ENCODE measurements around the gene ATXN2L.
A peak's percentile ranks its signal among the peaks of the same experiment; 100 is the strongest.
"Not testable (repeated sequence)": the region's sequence is repeated elsewhere in the genome, so short reads cannot be mapped to it uniquely, and the experiment has no call there.

The ATXN2L gene

DNA sequence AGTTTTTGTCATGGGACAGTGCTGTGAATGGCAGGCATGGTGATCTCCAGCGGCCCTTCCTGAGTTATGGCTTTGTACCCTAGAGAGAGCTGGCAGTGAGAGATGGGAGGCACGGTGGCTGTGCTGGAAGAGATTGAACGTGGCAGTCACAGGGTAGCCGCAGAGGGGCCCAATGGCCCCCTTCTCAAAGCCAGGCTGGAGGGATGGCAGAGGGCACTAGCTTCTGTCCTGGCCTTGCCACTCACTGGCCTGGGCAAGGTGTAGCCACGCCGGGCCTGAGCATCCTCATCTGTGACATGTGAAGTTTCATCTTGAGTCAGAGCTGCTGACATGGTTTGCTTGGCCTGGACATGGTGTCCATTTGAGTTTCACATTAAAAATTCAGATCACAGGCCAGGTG lies 51.6 kb downstream of the ATXN2L start:
- no peak for DNase-seq

DNA sequence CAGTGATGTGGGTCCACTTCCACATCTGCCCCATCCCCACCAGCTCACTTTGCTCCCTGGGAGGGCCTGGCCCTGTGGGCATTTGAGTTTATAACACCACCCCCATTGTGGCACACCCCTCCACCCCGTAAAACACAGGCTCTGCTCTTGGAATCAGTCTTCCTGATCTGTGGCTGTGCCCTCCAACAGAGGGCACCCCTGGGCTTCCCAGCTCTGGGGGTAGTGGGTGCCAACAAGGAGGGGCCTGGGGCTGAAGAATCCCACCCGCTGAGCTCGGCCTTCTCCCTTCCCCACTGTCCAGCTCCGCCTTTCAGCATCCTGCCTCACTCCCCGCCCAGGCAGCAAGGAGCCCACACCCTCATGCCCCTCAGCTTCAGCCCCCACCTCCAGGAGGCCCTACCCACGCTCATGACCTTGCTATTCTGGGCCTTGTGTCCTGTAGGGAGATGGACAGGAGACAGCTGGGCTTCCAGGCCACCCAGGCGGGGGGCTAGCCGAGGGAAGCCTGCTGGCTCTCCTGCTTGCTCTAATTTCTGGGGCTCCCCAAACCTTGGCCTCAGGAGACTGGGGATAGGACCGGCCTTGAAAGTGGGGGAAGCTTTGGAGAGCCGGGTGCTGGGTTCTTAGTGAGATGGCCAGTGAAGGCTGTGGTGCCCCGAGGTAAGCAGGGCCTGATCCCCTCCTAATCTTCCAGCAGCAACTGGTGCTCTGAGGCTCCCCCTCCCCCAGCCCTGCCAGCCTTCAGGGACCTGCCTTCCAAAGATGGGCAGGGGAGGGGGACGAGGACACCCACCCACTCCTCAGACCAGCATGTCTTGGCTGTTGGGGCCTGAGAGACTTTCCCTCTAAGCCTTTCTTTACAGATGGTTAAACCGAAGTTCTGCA lies 52.6 kb downstream of the ATXN2L start:
- no peak for DNase-seq

DNA sequence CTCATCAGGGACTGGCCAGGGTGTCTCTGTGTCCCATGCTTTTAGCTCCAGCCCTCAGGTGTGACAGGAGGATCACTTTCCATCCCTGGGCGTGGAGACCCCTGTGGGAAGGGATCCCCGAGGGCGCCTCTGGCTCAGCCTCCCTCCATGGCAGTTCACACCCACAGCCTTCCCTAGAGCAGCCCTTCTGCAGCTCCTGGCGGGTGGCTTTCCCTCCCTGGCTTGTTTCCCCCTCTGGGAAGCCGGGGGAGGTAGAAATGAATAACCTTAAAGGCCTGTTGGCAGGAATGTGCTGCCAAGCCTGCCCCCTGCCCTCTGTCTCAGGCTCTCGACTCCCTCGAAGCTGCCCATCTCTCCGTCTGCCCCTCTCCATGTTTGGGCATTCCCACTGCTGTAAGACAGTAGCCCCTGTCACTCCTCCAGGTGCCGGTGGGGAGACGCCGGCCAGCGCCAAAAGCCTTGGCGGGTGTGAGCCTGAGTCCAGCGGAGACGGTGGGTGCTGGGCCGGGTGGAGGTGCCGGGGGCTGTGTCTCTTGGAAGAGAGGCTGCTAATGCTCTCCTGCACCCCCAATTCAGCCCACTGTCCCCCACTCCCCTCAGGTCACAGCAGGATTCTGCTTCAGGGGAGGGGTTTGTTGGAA lies 53.3 kb downstream of the ATXN2L start:
- no peak for DNase-seq

DNA sequence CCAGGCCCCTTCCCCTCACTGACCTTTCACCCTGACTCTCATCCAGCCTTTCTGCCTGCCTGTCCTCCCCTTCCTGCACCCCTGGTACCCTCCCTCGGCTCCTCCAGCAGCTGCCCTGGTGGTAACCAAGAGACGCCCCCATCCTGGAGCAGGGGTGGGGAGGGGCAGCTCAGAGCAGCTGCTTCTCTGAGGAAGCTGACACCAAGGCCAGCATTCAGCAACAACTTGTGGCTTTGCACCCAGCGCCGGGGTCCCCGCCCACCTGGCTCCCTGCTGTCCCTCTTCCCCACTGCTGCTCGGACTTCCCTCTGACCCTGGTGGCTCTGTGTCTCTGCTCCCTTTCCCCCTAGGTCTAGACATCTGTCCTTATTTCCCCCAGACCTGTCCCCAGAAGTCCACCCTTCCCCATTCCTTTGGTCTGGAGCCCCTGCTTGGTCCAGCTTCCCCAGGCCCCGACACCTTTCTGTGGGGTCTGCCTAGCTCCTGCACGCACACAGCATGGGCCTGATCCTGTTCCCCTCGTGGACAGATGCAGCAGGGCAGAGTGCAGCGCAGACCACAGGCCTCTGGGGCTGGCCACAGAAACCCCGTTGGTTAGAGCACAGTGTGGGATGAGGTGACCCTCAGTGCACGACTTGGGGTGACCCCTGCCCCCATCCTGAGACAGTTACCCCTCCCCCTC lies 54.3 kb downstream of the ATXN2L start:
- no peak for DNase-seq

DNA sequence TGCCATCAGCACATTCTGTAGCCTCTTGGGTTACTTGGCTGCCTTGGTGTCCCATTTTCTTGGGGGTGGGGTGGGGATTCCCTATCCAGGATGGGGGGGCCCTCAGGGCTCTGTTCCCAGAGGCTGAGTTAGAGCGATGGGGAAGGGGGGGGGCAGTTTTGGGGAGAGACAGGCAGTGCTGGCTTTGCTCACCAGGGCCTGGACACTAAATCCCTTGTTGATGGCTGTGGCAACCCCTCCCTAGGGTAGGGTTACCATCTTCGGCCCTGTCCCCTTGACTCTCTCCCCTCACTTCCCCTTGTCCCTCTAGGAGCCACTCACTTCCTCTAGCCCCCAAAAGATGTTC lies 54.8 kb downstream of the ATXN2L start:
- no peak for DNase-seq

DNA sequence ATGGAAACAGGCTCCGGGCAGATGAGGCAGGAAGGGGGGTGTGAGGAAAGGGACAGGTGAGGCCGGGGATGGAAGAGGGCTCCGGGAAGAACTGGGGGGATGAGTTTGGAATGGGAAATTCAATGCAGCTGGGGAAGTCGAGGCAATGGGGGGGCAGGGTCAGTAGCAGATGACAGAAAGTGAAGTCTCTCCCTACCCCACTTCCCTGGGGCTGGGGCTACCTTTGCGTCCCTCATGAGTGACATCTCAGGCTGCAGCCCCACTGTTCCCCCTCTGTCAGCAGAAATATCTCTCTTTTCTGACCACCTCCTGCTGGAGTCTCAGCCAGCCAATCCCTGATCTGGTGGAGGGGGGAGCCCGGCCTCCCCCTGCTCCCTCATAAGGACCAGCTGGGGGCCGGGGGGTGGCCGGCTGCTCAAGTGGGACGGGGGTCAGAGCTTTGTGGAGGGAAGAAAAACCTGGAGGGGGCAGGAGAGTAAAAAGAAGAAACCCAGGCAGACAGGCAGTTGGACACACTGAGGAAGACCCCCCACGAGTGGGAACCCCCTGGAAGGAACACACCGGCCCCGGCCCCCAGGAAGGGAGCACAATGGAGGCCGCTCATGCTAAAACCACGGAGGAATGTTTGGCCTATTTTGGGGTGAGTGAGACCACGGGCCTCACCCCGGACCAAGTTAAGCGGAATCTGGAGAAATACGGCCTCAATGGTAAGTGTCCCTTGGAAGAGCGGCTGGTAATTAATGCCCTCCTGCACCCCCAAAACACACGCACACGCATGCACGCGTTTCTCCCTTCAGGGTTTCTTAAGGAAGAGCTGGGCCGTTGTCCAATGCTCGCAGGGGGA lies 55.5 kb downstream of the ATXN2L start, which contains the start of gene ATP2A1:
Gene ATP2A1 (plus strand): TSS at position 406 of the 844 bp plus-strand sequence. CDS start 184 bp downstream, at position 590.
- DNase-seq: no peak

DNA sequence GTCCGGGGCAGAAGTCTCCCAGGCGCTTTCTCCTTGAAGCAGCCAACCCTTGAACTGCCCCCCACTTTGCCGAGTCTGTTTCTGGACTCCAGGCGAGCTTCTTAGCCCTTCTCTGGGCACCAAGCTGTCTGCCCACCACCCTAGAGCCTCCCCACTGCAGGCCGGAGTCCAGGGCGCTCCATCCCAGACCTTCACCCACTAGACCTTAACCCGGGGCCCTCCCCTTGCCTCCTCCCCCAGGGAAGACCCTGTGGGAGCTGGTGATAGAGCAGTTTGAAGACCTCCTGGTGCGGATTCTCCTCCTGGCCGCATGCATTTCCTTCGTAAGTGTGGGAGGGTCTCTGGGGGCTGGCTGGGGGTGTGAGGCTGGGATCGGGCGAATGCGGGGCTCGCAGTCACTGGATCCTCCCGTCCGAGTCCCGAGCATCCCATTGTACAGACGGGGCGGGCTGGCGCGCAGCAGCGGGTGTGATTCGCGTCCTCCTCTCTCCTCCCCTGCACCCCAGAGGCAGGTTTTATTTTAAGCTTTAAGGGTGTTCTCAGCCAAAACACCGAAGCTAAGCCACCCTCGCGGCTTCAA lies 56.6 kb downstream of the ATXN2L start:
- DNase-seq: no peak

DNA sequence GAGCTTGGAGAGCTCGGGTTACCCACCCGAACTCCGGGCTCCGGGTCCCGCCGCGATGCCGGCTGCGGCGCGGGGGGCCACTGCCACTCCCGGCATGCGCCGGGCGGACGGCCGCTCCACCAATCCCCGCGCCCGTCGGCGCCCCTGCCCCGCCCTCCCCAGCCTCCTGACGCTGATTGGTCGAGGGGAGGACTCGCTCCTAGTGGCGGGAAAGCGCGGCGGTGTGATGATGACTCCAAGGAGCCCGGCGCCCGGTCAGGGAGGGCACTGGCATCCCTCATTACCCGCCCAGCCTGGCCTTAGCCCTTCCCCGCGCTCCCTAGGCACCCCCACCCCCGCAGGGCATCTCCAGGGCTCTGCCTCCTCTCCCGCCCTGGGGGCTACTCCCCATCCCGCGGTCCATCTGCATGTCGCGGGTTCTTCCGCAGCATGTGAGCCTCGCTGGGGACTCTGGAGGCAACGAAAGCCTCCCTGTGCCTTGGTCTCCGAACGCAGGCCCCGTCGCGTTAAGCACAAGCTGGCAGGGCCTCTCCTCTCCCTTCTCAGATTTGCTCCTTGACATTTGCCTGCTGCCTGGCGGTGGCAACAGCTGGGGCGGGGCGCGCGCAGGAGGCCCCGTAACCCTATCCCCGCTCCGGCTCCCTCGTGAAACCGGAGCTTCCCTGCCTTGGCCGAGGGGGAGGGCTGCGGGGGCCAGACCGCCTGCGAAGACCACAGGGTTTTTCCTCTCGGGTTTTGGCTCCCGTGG lies 57.2 kb downstream of the ATXN2L start:
- peak; percentile 79 for DNase-seq

DNA sequence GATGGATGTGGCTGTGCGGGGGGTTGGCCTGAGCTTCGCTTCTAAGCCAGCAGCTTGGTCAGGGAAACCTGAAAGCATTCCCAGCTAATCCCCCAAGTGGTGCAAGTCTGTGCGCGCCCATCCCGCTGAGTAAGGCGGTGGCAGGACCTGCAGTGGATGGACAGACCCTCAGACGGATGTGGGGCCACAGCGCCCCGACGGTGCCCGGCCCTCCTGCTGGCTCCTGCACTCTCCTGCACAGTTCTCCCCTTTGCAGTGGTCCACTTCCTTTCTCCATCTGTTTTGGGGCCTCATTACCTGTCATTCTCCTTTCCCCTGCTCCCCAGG lies 57.8 kb downstream of the ATXN2L start:
- DNase-seq: no peak

DNA sequence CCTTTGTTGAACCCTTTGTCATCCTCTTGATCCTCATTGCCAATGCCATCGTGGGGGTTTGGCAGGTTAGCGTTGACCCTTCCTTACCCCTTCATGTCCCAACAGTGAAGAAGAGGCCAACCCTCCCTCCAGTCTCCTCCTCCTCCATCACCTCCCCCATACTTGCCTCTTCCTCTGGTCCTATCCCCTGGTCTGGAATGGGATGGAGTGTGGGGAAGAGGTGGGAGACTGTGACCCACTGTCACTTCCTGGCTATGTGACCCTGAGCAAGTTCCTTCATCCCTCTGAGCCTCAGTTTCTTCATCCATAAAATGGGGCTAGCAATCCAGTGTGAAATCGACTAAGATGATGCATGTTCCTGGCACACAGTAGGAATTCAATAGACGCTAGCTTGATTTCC lies 58.2 kb downstream of the ATXN2L start:
- no peak for DNase-seq

DNA sequence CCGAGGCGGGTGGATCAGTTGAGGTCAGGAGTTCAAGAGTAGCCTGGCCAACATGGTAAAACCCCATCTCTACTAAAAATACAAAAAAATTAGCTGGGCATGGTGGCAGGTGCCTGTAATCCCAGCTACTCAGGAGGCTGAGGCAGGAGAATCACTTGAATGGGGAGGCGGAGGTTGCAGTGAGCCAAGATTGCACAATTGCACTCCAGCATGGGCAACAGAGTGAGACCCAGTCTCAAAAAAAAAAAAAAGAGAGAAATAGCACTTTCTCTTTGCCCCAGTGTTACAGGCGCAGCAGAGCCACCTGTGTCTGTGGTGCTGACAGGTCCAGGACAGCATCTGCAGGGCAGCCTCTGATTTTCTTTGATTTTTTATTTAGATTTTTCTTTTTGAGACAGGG lies 58.8 kb downstream of the ATXN2L start:
- DNase-seq: not testable (repeated sequence)

DNA sequence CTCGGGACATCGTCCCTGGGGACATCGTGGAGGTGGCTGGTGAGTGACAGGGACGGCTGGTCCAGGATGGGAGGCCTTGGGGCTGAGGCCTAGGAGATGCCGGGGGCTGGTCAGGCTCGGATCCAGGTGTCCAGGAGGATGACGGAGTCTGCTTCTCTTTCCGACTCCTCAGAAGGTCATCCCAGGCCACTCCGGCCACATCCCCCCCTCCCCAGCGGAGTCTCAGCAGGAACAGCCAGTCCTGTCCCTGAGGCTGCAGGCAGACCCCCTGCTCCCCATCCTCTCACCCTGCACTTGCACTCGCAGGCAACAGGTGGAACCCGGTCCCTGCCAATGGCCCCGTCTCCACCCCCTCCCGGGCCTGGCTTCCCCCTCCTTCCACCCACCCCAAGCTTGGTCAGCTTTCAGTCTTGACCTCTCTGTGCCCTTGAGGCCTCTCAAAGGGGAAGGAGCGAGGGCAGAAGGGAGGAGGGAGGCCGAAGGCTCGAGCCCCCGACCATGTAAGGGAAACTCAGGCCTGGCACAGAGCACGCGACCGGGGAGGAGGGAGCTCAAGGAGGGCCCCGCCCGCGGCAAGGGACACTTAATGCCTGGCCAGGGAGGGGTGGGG lies 59.9 kb downstream of the ATXN2L start:
- no peak for DNase-seq

DNA sequence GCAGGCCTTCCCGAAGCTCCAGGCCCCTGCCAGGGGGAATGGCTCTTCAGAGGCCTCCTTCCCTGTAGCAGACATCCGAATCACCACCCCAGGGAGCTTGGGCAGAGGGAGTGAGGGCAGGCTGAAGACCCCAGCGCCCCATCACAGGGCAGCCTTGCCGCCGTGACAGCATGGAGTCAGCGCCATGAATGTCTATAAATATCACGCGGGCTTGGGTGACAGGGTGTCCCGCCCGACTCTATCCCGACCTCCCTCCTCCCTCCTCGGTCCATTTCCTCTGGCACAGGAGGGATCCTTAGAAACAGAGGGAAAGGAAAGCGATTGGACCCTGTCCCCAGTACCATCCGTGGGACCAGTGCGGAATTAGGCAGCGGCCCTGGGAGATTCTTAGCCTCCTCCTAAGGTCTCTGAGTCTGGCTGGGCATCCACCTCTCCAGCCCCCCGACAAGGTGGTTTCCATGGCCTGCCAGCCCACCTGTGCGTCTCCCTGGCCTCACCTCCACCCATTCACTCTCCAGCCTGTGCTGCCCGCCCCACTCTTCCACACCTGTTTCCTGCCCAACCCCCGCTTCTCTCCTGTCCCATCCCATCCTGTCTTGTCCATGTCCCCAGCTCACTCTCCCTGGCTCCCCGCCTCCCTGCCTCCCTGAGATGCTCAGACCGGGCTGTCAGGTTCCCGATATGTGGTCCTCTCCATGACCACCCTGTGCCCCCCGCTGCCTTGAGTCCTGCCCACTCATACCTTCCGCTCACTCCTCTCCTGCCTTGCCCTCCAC lies 60.6 kb downstream of the ATXN2L start:
- DNase-seq: no peak

DNA sequence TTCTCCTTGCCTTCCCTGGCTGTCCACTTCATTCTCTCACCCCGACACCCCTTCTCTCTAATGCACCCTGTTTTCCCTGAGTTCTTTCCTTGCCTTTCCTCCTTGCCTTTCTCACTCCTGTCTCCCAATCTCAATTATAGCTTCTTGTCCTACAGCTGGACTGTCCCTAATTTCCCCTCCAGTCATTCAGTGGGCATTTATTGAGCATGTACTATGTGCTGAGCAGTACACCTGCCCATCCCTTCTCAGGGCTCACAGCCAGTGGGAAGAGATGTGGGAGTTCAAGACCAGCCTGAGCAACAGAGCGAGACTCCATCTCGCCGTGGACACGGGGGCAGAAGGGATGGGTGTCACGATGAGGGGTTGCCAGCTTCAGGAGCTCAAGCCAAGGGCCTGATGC lies 61.2 kb downstream of the ATXN2L start:
- DNase-seq: no peak
